ENCODE data around the gene ZNF214.

The ZNF214 gene

DNA sequence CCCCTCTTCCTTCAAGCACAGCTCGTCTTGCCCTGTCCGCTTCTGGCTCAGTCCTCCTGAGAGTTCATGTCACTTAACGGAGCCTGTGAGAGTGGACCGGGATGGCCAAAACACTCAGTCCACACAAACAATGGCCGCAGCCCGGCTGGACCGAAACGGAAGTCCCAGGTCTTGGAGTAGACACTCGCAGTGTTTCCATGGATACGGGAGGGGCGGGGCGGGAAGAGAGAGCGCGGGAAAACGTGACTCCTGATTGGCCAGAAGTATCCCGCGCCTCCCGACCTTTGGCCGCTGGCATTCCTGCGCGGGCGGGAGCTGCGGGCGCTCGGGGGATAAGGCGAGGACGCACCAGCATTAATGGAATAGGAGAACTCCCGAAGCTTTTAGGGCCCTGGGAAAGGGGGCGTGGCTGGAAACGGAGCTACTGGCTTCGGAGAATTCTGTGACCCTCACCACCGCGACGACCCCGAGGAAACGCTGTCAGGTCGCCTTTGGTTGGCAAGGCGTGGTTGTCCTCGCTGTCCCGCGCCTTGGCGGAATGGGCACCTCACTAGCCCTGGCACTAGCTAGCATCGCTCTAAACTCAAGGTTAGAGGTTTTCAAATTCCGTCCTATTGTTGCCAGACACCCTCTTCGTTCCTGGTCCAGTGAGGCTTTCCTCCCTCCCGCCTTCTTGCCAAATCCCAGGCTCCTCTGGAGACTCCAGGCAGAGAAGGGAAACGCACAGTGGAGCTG lies at the start of gene ZNF214, which contains the start of gene NLRP14:
TSS of gene ZNF214 (minus strand) at position 164 of the 735 bp plus-strand sequence. CDS start 17,511 bp downstream, outside the sequence.
TSS of gene NLRP14 (plus strand) at position 297 of the 735 bp plus-strand sequence. CDS start 18,108 bp downstream, outside the sequence.
- no peak for DNase-seq

DNA sequence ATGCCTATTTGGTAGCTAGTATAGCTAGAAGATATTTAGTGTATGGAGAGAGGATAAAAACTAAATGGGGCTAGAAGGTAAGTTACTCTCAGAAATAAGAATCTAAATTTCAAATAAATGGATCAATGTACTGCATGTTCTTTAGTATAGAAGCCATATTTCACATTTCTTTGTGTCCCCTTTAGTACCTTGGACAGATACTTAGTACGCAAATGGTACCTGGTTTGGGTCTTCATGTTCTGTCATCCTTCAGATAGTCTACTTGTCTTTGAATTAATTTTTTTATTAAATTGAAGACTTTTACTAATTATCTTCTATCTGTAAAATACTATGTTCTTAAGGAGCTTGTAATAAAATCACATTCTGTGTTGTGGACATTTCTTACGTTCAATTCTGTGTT lies 42.4 kb upstream of the ZNF214 start:
- DNase-seq: no peak

GRCh38 chr11:7060868-7061267 lies 40.7 kb upstream of the ZNF214 start:
- DNase-seq: no peak

DNA sequence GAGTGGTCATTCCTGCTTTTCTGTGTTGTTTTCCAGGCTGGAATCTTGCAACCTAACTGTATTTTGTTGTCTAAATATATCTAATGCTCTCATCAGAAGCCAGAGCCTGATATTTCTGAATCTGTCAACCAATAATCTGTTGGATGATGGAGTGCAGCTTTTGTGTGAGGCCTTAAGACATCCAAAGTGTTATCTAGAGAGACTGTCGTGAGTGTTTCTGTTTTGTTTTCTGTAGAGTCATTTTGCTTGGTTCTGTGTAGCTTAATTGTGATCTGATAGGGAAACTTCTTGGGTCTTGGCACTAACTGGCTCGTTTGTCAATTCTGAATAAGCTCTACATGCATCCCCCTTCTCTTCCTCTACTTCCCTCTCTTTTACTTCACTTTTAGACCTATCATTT lies 37.5 kb upstream of the ZNF214 start:
- DNase-seq: no peak

GRCh38 chr11:7056828-7057513 lies 36.8 kb upstream of the ZNF214 start:
- no peak for DNase-seq

- DNase-seq: no peak
Measured at GRCh38 chr11:7050191-7050590, 30.0 kb upstream of the ZNF214 start.

GRCh38 chr11:7046474-7047175 lies 26.5 kb upstream of the ZNF214 start:
- DNase-seq: no peak

DNA sequence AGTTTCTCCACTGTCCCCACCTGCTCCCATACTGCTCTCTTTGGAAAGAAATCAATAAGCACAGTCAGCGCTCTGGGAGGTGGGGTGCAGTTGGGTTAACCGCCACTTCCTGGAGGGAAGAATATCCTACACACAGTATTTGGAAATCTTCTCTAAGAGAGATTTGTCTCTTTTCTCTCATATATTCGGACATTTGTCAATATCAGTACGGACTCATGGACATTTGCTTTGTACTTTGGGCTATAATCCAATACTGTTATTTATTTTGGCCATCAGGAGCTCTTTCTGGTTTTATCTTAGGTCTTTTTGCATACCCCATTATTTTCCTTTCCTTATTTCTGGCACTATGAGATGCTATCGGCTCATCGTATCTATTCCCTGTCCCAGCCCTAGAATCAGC lies 13.9 kb upstream of the ZNF214 start:
- no peak for DNase-seq

GRCh38 chr11:7032692-7033091 lies 12.5 kb upstream of the ZNF214 start:
- DNase-seq: no peak

DNA sequence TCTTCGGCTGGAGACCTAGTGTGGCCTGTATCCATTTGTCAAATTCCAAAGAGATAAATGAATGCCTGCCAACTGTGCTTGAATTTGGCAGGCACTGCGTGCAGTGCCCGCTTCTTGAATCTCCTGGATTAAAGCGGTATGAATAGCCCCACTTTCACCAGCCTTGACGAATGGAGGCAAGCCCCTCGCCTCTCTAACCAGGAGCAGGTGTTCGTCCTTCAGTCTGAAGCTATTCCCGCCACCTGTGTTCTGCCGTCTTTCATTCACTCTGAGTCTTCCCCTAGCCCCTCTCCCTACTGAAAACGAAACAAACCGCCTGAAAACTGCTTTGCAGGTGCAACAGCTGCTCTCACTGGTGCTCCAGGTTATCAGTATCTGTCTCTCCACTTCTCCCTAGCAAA lies 11.3 kb upstream of the ZNF214 start:
- DNase-seq: no peak

- DNase-seq: no peak
Measured at GRCh38 chr11:7030836-7031235, 10.7 kb upstream of the ZNF214 start.

DNA sequence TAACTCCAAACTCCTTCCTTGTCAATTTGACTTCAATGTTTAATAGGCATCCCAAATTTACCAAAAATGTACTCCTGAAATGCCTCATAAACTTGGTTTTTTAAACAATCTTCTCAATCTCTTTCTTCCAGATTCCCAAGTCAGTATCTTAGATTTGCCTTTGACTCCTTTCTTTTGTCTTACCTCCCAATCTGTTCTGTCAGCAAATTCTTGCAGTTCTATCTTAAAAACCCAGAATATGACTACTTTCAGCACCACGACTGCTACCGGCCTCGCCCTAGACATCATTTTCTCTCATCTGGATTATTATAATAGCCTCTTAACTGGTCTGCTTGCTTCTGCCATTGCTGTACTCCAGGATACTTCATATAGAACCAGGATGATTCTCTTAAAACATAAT lies 8.0 kb upstream of the ZNF214 start:
- no peak for DNase-seq

DNA sequence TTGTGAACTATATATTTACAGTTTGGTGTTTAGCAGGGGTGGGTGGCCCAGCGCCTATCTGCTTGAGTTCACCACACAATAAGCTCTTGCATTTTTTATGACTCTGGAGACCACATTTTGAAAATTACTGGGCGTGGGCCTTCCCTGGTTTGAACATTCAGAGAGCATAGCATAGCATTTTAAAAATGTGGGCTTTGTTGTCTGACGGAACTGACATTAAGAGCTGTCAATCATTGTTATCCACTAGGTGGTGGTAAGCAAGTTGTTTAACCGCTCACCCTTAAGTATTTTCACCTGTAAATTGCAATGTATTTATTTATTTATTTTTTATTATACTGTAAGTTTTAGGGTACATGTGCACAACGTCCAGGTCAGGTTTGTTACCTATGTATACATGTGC lies 1.2 kb upstream of the ZNF214 start:
- DNase-seq: no peak

- DNase-seq: no peak
Measured at GRCh38 chr11:7019500-7020182, 505 bp downstream of the ZNF214 start.

GRCh38 chr11:7016011-7016410 lies 4.1 kb downstream of the ZNF214 start:
- DNase-seq: no peak

DNA sequence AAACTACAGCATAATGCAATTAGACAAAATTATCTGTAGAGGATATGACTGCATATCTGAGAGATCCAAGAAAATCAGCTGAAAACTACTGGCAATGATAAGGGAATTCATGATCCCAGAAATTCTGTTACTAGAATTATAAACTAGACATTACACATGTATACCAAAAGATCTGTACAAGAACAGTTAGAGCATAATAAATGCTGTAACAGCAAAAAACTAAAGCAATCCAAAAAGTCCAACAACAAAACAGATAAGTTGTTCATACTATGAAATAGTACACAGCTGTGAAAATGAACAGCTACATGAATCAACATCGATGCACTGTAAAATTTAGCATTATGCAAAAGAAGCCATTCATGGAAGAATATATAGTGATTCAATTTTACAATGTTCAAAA lies 6.0 kb downstream of the ZNF214 start:
- DNase-seq: no peak

DNA sequence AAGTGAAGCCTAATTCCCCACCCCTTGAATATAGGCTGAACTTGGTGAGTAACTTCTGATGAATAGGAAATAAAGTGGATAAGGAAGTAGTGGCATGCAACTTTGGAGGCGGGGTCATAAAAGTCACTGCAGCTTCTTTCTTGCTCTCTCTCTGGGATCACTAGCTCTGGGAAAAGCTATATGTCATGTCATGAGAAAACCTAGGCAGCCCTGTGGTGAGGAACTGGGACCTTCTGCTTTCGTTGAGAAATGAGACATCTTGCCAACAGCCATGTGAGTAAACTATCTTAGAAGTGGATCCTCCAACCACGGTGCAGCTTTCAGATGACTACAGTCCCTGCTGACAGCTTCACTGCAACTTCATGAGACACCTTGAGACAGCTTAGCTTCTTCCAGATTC lies 15.7 kb downstream of the ZNF214 start:
- no peak for DNase-seq

DNA sequence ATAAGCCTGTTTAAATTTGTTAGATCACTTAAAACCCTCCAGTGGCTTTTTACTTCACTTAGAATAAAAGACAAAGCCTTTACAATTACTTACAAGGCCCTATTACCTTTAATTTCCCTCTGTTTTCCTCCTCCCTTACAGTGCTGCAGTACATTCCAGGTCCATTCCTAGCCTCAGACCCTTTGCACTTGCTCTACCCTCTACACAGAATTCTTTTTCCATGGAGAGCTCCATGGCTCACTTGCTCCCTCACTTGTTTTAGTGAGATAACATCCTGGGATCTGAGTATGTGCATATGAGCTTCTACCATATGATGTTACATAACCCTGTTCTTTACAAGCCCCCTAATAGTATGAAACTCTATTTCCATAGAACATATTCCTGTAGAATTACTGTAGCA lies 24.4 kb downstream of the ZNF214 start:
- no peak for DNase-seq

- DNase-seq: no peak
Measured at GRCh38 chr11:6992457-6993417, 27.4 kb downstream of the ZNF214 start.

DNA sequence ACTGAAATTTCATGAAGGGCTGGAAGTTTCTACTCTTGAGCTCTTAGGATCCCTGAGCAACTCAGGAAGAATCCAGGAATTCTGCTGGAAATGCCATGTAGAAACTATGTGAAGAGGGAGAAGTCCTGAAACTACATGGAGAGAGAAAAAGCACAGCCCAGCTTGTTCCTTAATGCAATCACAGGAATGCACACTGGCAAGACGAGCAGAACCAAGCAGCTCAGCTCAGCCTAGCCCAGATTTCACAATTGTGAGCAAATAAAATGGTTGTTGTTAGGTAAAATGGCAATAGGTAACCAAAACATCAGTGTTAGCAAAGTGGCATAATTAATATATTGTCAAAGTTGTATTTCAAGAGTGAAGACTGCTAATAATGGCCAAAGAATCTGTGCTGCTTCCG lies 28.1 kb downstream of the ZNF214 start:
- no peak for DNase-seq

DNA sequence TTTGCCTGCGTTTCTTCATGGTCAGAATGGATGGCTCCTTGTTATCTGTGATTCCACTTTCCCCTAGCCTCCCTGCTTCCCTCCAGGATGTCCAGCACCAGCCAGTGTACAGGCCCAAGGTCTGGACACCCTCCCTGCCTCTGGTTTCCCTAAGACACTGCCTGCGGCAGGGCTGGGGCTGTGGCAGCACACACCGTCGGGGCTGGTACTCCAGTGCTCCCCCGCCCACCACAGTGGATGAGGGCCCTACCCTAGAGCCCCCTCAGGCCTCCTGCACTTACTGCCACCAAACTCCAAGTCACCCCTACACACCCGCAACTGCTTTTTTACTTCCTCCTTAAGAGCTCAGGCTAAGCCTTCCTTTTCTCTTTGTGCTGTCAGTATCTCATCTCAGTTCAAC lies 28.9 kb downstream of the ZNF214 start:
- DNase-seq: no peak

- no peak for DNase-seq
Measured at GRCh38 chr11:6988506-6988905, 31.6 kb downstream of the ZNF214 start.
